Brain microvascular endothelial cell (primary cell): ENCODE results near the gene PLPP7.
"Not testable (repeated sequence)": the region's sequence is repeated elsewhere in the genome, so short reads cannot be mapped to it uniquely, and the experiment has no call there.

Experiments
- DNase-seq: peaks from one replicate; pipeline ENCODE4 v3.0.0-alpha.2; 2020
- H3K27ac ChIP-seq: fragments of 250-450 bp; sonication (Bioruptor Pico); 2 replicates; pipeline ENCODE4 v1.5.1; 2020; ENCODE audit warnings: mild to moderate bottlenecking, moderate library complexity
- H3K27me3 ChIP-seq: fragments of 250-450 bp; sonication (Bioruptor Pico); replicated peaks from 2 replicates; pipeline ENCODE4 v1.5.1; 2020; ENCODE audit warnings: mild to moderate bottlenecking
- H3K36me3 ChIP-seq: fragments of 250-450 bp; sonication (Bioruptor Pico); replicated peaks from 2 replicates; pipeline ENCODE4 v1.5.1; 2020; ENCODE audit warnings: mild to moderate bottlenecking
- H3K4me3 ChIP-seq: 2 replicates; pipeline ENCODE4 v1.5.1; 2011; ENCODE audit warnings: low read depth, mild to moderate bottlenecking, control low read depth, low read length, moderate library complexity
- CTCF ChIP-seq: IDR thresholded peaks from 2 replicates; pipeline ENCODE4 v1.5.1; 2011; ENCODE audit warnings: low read depth, mild to moderate bottlenecking, moderate library complexity, low read length, control low read depth, inconsistent platforms; ENCODE audit errors: missing control alignments
- in situ Hi-C: cut with HindIII; loops from 2 replicates; pipeline ENCODE4 v1.10.0; 2017; ENCODE audit warnings: low sequenced_read_pairs, low pct_ligation_motif_present

The PLPP7 gene

GRCh38 chr9:131289301-131290035 is at the start of gene PLPP7:
PLPP7 (plus strand) TSS chr9:131289723; CDS start chr9:131289998, 275 bp downstream.
- DNase-seq, result peak; percentile 43
- no peaks in the 10 kb centered on the region for H3K36me3 ChIP-seq
- in situ Hi-C loops, result no loop called here
- TF ChIP-seq CTCF, result no peak
- H3K27me3 ChIP-seq, result no peaks in the 10 kb centered on the region
- no peak within 1 kb of the TSS for H3K27ac ChIP-seq
- peak within 1 kb of the TSS; percentile 48 for H3K4me3 ChIP-seq

DNA sequence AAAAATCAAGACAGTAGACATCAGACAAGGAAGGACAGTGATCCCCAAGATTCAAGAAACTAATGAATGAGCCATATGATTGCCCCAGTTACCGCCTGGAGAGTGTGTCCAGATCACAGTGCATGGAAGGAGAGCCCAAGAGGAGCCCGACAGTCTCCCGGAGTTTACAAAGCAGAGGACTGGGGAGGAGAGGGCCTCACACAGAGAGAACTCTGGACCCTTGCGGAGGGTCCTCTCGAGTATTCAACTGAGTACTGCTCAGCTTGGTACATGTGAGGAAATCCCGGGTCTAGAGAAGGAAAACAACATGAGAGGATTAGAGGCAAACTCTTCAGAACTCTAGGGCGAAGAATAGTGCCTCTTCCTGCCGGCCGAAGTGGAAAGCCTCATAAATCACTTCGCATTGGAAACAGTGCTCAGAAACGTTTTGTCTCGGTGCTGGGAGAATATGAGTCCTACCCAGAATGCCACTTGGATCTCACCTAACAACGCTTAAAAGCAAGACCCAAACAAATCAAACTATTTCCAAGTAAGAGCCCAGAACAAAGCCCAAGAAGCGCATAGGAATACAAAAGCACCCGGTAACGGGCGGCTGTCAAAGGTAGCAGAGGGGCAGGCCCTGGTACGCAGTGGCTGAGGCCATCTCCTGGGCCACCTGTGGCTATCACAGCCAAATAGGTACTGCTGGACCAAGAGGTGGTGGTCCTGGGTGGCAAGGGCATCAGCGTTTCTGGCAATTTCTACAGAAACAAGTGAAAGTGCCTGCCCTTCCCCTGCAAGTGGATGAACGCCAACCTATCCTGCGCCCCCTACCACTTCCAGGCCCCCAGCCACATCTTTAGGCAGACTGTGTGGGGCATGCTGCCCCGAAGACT is 49.2 kb upstream of the PLPP7 start:
- no peak for DNase-seq
- in situ Hi-C loops, result no loop called here
- TF ChIP-seq CTCF, result no peak
- Histone ChIP-seq H3K4me3 (no peak overlapping the region), H3K27ac (no peak overlapping the region), H3K36me3 (peaks cover 3% of the 10 kb centered on the region), H3K27me3 (no peaks in the 10 kb centered on the region)

DNA sequence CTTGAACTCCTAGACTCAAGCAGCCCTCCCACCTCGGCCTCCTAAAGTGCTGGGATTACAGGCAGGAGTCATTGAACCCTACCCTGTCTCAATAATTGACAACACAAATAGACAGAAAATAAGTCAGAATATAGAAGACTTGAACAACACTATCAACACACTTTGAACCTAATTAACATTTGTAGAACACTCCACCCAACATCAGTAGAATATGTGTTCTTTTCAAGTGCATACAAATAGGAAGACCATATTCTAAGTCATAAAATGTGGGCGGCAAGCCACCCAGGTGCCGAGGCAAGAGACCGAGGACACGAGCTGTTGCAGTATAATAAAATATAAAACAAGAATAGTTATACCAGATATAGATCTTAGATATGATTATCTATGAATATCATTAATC is 45.2 kb upstream of the PLPP7 start:
- H3K4me3 ChIP-seq, H3K36me3 ChIP-seq, in situ Hi-C loops, DNase-seq, H3K27ac ChIP-seq, H3K27me3 ChIP-seq: not testable (repeated sequence)

- DNase-seq, result no peak
- in situ Hi-C loops, result no loop called here
- no peaks in the 10 kb centered on the region for H3K36me3 ChIP-seq
- peaks cover 1% of the 10 kb centered on the region for H3K27me3 ChIP-seq
- no peak overlapping the region for H3K4me3 ChIP-seq
- H3K27ac ChIP-seq, result no peak overlapping the region
- TF ChIP-seq CTCF, result no peak
Observed at GRCh38 chr9:131246618-131247017, 42.9 kb upstream of the PLPP7 start.

- in situ Hi-C loops, result no loop called here
- no peak overlapping the region for H3K4me3 ChIP-seq
- TF ChIP-seq CTCF, result no peak
- no peak for DNase-seq
- H3K27me3 ChIP-seq, result peaks cover 1% of the 10 kb centered on the region
- H3K36me3 ChIP-seq, result no peaks in the 10 kb centered on the region
- H3K27ac ChIP-seq, result no peak overlapping the region
Observed at GRCh38 chr9:131252120-131252519, 37.4 kb upstream of the PLPP7 start.

- TF ChIP-seq CTCF, result no peak
- Histone ChIP-seq H3K36me3 (no peaks in the 10 kb centered on the region), H3K27me3 (no peaks in the 10 kb centered on the region), H3K27ac (no peak overlapping the region), H3K4me3 (no peak overlapping the region)
- DNase-seq, result peak; percentile 45
- in situ Hi-C loops, result no loop called here
Observed at GRCh38 chr9:131253891-131254491, 35.5 kb upstream of the PLPP7 start.
